Neuronal stem cell (in vitro differentiated cells): ENCODE results near the gene TP53TG3E. TPM values are rescaled to one million over a fixed set of nuclear protein-coding genes. Genes with fewer than 3 reads are reported as not detected.
"Not testable (repeated sequence)": the region's sequence is repeated elsewhere in the genome, so short reads cannot be mapped to it uniquely, and the experiment has no call there.

Source experiments
- DNase-seq: peaks from one replicate; pipeline ENCODE4 v3.0.0-alpha.2; 2013; ENCODE audit warnings: low spot score
- H2AFZ ChIP-seq: one replicate; pipeline ENCODE4 v1.6.1; 2013; ENCODE audit warnings: mild to moderate bottlenecking, low read length, inconsistent platforms
- H2AK5ac ChIP-seq: 2 replicates; pipeline ENCODE4 v1.6.1; 2013; ENCODE audit warnings: low read depth, mild to moderate bottlenecking, inconsistent platforms, low read length, moderate library complexity, mixed read lengths
- H2BK120ac ChIP-seq: 2 replicates; pipeline ENCODE4 v1.6.1; 2013; ENCODE audit warnings: low read depth, mild to moderate bottlenecking, inconsistent platforms, low read length, moderate library complexity, mixed read lengths
- H2BK12ac ChIP-seq: one replicate; pipeline ENCODE4 v1.6.1; 2013; ENCODE audit warnings: low read length, inconsistent platforms
- H2BK15ac ChIP-seq: 2 replicates; pipeline ENCODE4 v1.6.1; 2013; ENCODE audit warnings: mild to moderate bottlenecking, low read length, inconsistent platforms, mixed read lengths
- H2BK5ac ChIP-seq: one replicate; pipeline ENCODE4 v1.6.1; 2013; ENCODE audit warnings: inconsistent platforms, mild to moderate bottlenecking, low read length, moderate library complexity
- H3K14ac ChIP-seq: one replicate; pipeline ENCODE4 v1.6.1; 2013; ENCODE audit warnings: low read length, inconsistent platforms
- H3K18ac ChIP-seq: 2 replicates; pipeline ENCODE4 v1.6.1; 2013; ENCODE audit warnings: low read length, inconsistent platforms
- H3K23ac ChIP-seq: 2 replicates; pipeline ENCODE4 v1.6.1; 2013; ENCODE audit warnings: low read depth, mild to moderate bottlenecking, mixed read lengths, low read length, inconsistent platforms; ENCODE audit not compliant: poor library complexity
- H3K27ac ChIP-seq: replicated peaks from 3 replicates; pipeline ENCODE4 v1.5.1; 2013; ENCODE audit warnings: low read length, inconsistent platforms
- H3K27me3 ChIP-seq, 3 experiments: 2 replicates each; pipeline ENCODE4 v1.6.1; 2013; ENCODE audit warnings: low read length in 3 of 3, mild to moderate bottlenecking in 2 of 3, inconsistent platforms in 1 of 3, low read depth in 1 of 3, mixed read lengths in 1 of 3, moderate library complexity in 1 of 3; ENCODE audit not compliant: control insufficient read depth in 3 of 3, insufficient read depth in 3 of 3
- H3K36me3 ChIP-seq, 2 donors: replicated peaks in 1 of 2; 2 replicates each; pipeline ENCODE4 v1.6.1; 2013; ENCODE audit warnings: low read length in 2 of 2; ENCODE audit not compliant: control insufficient read depth in 2 of 2, insufficient read depth in 2 of 2
- H3K4ac ChIP-seq: 2 replicates; pipeline ENCODE4 v1.6.1; 2013; ENCODE audit warnings: inconsistent platforms, mild to moderate bottlenecking, low read length, moderate library complexity
- H3K4me1 ChIP-seq, 2 donors: 1 replicate in 1 of 2; 2 replicates in 1 of 2; pipeline ENCODE4 v1.6.1; 2013; ENCODE audit warnings: low read length in 2 of 2, low read depth in 1 of 2; ENCODE audit not compliant: control insufficient read depth in 2 of 2, insufficient read depth in 1 of 2
- H3K4me2 ChIP-seq: one replicate; pipeline ENCODE4 v1.6.1; 2013; ENCODE audit warnings: mild to moderate bottlenecking, low read length, inconsistent platforms; ENCODE audit not compliant: insufficient read depth, poor library complexity, severe bottlenecking
- H3K4me3 ChIP-seq, 2 donors: 2 replicates each; pipeline ENCODE4 v1.5.1; 2013; ENCODE audit warnings: low read length in 2 of 2, mild to moderate bottlenecking in 2 of 2, inconsistent platforms in 1 of 2, moderate library complexity in 1 of 2
- H3K79me1 ChIP-seq: one replicate; pipeline ENCODE4 v1.6.1; 2013; ENCODE audit warnings: low read depth, mild to moderate bottlenecking, inconsistent platforms, low read length, moderate library complexity
- H3K9ac ChIP-seq: one replicate; pipeline ENCODE4 v1.6.1; 2013; ENCODE audit warnings: mild to moderate bottlenecking, low read depth, low read length, inconsistent platforms; ENCODE audit not compliant: poor library complexity
- H3K9me3 ChIP-seq, 2 donors: replicated peaks in 1 of 2; 2 replicates each; pipeline versions ENCODE3 to v1.6.1; 2013; ENCODE audit warnings: low read length in 2 of 2, mild to moderate bottlenecking in 2 of 2, inconsistent platforms in 1 of 2, low read depth in 1 of 2, mixed read lengths in 1 of 2, moderate library complexity in 1 of 2; ENCODE audit not compliant: control insufficient read depth in 2 of 2, insufficient read depth in 1 of 2
- H4K8ac ChIP-seq: one replicate; pipeline ENCODE4 v1.6.1; 2013; ENCODE audit warnings: low read depth, mild to moderate bottlenecking, inconsistent platforms, low read length, moderate library complexity
- H4K91ac ChIP-seq: one replicate; pipeline ENCODE4 v1.6.1; 2013; ENCODE audit warnings: low read length, low read depth, mild to moderate bottlenecking, inconsistent platforms; ENCODE audit not compliant: poor library complexity
- WGBS, 2 donors: extraction: QIAGEN DNeasy Blood & Tissue Kit; methylation state at CpG; one replicate each; pipeline ENCODE4 v1.1.7; 2013; ENCODE audit warnings: missing lambda C conversion rate in 2 of 2, mixed read lengths in 1 of 2; ENCODE audit not compliant: insufficient read length in 2 of 2, insufficient replicate concordance in 1 of 2; ENCODE audit errors: extremely low coverage in 2 of 2; 5-methylcytosine and 5-hydroxymethylcytosine counted together
- small RNA-seq: library from polyadenylated mRNA; stranded (forward); fragments of <200 nt; extraction: miRNeasy Mini kit (QIAGEN cat#:217004); gene quantifications from one replicate; pipeline ENCODE3, GENCODE V24; 2013; ENCODE audit not compliant: insufficient read depth

The TP53TG3E gene

DNA sequence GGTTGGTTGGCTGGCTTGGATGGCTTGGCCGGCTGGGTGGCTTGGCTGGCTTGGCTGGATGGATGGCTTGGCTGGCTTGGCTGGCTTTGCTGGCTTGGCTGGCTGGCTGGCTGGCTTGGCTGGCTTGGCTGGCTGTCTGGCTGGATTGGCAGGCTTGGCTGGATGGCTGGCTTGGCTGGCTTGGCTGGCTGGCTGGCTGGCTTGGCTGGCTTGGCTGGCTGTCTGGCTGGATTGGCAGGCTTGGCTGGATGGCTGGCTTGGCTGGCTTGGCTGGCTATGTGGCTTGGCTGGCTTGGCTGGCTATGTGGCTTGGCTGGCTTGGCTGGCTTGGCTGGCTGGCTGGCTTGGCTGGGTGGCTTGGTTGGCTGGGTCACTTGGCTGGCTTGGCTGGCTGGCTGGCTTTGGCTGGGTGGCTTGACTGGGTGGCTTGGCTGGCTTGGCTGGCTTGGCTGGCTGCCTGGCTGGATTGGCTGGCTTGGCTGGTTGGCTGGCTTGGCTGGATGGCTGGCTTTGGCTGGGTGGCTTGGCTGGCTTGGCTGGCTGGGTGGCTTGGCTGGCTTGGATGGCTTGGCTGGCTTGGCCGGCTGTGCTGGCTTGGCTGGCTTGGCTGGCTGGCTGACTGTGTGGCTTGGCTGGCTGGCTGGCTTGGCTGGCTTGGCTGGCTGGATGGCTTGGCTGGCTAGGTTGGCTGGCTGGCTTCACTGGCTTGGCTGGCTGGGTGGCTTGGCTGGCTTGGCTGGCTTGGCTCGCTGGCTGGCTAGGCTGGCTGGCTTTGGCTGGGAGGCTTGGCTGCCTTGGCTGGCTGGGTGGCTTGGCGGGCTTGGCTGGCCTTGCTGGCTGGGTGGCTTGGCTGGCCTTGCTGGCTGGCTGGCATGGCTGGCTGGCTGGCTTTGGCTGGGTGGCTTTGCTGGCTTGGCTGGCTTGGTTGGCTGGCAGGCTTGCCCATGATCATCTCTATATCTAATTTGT, 35.3 kb downstream of the TP53TG3E start:
- not testable (repeated sequence) for H3K4ac ChIP-seq, H3K27me3 ChIP-seq, H3K4me2 ChIP-seq, H3K79me1 ChIP-seq, H2BK120ac ChIP-seq, H3K4me1 ChIP-seq, H3K9me3 ChIP-seq, H2BK5ac ChIP-seq, H2BK15ac ChIP-seq, H2AK5ac ChIP-seq, H2AFZ ChIP-seq, H2BK12ac ChIP-seq, H3K27ac ChIP-seq, DNase-seq, H3K4me3 ChIP-seq, H3K36me3 ChIP-seq
- Histone ChIP-seq H3K23ac (peak overlapping the region; percentile 99), H3K14ac (peak overlapping the region; percentile 99), H3K18ac (peak overlapping the region; percentile 83), H4K91ac (peak overlapping the region; percentile 97), H4K8ac (peak overlapping the region; percentile 82), H3K9ac (peak overlapping the region; percentile 84)
- no CpG with 5 or more reads among the region's 4 CpGs for WGBS, 2 donors

Small RNAs within 50 kb of the gene (small RNA-seq; reads per million reads assigned to genes)
- gene AC141257.3: not detected
